ENCODE results near the gene LEMD3.

The LEMD3 gene

GRCh38 chr12:65208964-65209654 lies 39.7 kb downstream of the LEMD3 start:
- no peak for DNase-seq

- DNase-seq: no peak
Measured at GRCh38 chr12:65209655-65210043, 40.3 kb downstream of the LEMD3 start.

GRCh38 chr12:65217086-65217485 lies 47.7 kb downstream of the LEMD3 start:
- DNase-seq: no peak

DNA sequence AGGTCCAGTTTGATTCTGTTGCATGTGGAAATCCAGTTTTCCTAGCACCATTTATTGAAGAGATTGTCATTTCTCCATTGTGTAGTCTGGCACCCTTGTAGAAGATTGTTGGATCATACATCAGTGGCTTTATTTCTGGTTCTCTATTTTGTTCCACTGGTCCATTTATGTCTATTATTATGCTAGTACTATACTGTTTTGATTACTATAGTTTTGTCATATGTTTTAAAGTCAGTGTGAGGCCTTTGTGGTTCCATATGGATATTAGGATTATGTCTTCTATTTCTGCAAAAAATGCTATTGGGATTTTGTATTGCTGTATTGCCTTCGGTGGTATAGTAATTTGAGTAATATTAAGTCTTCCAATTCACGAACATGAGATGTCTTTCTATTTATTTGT lies 51.4 kb downstream of the LEMD3 start:
- no peak for DNase-seq

GRCh38 chr12:65229441-65229840 lies 60.1 kb downstream of the LEMD3 start:
- no peak for DNase-seq

DNA sequence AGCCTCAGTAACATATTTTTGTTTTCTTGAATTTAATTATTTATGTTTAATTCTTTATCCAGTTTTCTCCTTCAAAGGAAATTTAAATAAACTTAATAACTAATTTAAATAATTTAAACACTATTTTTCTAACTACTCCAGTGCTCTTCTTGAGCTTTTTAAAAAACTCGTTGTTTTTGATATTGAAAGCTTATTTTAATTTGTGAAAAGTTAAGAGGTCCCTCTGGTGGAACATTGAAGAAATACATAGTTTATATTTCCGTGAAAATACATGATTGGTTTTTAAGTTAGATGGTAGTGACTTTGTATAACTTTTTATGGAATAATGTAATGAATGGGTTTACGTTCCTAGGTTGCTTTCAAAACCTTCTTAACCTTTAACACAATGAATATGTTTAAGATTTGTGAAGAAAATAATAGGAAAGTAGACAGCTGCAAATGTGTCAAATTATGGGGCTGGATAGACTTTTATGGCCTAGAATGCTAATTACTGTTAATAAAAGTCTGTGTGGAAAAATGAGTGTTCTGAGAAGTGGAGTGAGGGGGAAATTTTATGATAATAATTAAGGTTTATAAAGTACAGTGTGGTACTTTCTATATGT lies 63.2 kb downstream of the LEMD3 start:
- peak; percentile 8 for DNase-seq

GRCh38 chr12:65237153-65237552 lies 67.8 kb downstream of the LEMD3 start:
- DNase-seq: no peak

- DNase-seq: no peak
Measured at GRCh38 chr12:65238609-65239008, 69.2 kb downstream of the LEMD3 start.

DNA sequence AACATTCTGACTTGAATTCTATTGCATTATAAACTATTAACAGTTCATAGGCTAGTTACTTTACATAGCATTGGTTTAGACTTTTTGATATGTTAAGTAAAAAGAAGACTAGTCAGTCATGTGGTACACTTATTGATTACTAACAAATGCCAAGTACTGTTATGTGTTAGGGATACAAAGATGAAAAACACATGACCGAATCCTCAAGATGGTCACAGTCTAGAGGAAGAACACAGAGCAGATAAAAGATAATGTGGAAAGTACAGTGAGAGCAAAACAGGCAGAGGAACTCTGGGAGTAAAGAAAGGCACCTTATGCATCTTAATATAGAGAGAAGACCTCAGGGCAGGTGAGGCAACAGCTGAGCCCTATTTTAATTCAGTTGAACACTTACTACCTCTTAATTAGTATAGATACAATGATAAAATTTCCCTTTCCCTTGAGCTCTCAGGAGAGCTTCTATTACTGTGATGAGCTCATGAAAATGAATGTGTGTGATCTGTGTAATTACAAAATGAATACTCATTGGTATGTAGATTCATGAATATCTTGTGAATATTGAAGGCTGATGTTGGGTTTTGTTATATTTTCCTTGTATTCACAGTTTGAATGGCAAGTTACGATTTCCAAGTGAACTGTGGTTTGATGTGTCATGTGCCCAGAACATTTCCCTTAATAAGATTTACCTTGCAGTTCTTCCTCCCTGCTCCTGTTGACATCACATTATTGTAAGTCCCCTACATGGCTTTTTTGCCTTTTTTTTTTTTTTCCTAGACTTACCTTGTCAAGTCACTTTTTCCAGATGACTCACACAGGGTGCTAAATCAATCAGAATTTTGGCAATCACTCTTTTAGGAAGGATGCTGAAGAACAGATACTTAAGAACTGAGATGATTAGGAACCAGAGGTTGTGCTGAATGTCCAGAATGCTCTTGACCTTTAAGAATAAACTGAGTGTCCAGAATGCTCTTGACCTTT lies 79.6 kb downstream of the LEMD3 start:
- no peak for DNase-seq

DNA sequence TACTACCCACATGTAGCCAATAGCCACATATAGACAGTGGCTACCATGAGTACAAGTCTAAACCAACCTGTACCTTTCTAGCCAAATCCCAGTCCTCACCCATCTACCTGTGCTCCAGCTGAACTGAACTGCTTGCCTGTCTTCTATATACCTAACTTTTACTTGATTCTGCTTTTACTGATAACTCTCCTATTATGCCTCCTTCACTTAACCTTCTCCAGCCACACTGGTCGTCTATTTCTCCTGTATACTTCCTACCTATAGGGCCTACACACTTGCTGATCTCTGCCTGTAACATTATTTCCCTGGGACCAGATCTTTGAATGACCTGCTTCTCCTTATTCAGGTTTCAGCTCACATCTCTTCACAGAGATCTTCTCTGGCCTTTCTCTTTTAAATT lies 83.1 kb downstream of the LEMD3 start:
- DNase-seq: no peak

DNA sequence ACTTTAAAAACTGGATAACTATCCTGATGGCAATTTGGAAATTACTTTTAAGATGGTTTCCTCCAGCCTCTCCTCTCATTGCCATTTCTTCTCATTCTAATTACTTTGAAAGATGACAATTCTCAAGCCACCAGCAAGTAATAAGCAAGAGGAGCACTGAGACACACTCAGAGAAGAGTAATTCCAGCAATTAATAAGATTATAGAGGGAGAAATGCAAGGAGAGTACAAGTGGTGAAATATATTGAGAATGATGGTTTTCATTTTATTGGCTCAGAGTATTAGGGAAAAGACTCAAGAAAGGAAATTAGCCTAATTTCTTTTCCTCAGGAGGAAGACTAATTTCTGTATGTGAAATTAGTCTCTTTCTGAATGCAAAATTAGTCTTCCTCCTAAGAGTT lies 88.6 kb downstream of the LEMD3 start:
- no peak for DNase-seq

GRCh38 chr12:65259501-65259900 lies 90.1 kb downstream of the LEMD3 start:
- DNase-seq: no peak

- no peak for DNase-seq
Measured at GRCh38 chr12:65263777-65264176, 94.4 kb downstream of the LEMD3 start.

DNA sequence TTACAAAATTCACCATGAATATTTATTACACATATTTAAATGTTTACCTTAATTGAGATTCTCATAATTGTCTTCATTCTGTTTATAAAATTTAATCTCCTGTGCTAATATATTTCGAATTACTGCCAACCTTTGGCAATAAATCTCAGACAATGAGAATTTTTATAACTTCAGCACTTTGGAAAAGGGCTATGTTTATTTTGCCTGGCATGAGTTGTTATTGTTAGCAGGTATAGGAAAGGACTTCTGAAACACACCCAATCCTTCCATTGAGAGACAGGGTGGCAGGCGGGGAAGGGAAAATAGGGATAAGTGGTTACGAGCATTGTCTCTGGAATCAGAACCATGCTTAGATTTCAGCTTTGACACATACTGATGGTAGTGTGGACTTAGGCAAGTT lies 97.0 kb downstream of the LEMD3 start:
- DNase-seq: no peak

- DNase-seq: no peak
Measured at GRCh38 chr12:65269603-65270002, 100.2 kb downstream of the LEMD3 start.

- DNase-seq: no peak
Measured at GRCh38 chr12:65274602-65275272, 105.4 kb downstream of the LEMD3 start.

DNA sequence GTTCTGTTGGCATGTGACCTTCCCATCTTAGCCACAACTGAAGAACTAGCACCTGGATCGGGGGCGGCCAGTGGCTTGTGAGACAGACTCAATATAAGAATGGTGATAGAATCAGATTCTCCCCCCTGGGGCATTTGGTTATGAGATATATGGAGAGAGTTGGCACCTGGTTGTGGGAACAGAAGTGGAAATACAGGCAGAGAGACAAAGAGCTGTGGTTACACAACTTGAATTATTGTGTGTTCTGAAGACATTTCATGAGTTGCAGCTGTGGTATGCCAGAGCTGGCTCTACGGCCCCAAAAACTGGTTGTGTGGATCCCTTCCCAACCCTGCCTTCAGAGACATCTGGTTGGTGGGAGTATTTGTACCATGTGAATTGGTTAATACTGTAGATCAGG lies 106.2 kb downstream of the LEMD3 start:
- DNase-seq: no peak

- DNase-seq: no peak
Measured at GRCh38 chr12:65276916-65277530, 107.6 kb downstream of the LEMD3 start.

GRCh38 chr12:65277994-65278575 lies 108.7 kb downstream of the LEMD3 start:
- no peak for DNase-seq

DNA sequence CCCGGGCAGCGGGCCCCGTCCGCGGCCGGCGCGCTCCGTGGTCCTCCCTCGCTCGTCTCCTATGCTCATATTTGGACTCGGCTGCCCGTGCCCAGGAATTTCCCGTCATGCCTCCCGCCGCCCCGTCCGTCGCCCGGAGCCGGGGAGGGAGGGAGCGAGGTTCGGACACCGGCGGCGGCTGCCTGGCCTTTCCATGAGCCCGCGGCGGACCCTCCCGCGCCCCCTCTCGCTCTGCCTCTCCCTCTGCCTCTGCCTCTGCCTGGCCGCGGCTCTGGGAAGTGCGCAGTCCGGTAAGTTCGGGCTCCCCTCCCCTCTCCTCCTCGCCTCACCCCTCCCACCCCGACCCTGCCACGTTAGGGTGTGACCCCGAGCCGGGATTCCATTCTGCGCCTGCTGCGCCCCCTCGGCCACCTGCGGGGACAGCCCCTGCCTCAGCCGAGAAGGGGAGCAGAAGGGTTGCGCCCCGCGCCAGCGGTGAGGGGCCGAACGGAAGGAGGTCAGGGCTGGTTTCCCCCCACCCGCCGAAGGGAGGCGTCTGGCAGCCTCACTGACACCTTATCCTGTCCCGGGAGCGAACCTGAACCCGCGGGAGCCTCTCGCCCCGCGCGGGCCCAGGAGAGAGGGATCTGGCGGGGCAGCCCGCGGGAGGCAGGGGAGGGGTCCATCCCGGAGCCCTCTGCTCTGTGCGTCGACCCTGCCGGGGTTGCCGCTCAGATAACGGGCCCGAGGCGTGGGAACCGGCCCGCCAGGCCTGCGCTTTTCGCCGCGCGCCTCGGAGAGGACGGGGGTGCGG lies 109.4 kb downstream of the LEMD3 start, which contains the start of gene MSRB3:
Gene MSRB3, plus strand, starts transcription at position 108 of the 793 bp plus-strand sequence. CDS start 29,897 bp downstream, outside the sequence.
- DNase-seq: no peak

DNA sequence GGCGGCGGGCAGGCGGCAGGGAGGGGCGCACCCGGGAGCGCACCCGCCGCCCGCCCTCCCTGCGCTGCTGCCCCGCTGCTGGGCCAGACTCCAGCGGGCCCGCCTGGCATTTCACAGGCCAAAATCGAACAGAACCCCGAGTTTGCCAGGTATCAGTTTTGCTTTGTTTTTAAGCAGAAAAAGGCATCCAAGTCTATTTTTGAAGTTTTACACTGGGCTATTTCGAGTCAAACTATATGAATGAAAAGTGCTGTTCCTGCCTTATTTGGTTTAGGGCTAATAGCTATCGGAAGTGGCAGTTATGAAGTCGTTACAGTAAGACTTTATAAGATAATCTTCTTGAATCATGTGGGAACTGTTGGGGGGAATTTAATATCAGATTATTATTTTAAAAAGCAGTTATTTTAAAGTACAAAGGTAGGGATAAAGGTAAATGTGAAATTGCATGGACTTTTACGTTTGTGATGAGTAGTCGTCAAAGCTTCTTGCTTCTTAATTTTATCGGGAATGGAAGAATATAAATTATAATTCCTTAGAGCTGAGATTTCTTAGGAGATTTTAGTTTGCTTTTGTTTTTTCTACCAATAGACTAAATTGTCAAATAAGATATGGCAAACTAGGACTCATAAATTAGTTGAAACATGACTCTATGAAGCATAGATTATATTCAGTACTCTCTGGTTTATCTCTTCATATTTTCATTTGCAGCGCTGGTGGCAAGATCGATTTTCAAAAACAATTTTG lies 110.2 kb downstream of the LEMD3 start:
- no peak for DNase-seq

Data from NCI-H774 (cell line).